NCI-H1417 treated with DMSO at 0.1 percent for 48 hours (cell line): Measurements from ENCODE around the gene FHIT.

Source experiments
- DNase-seq: peaks from one replicate; lab custom pipeline; 2025; lab: John Stamatoyannopoulos, UW

Gene FHIT

GRCh38 chr3:60160822-60161748, 1090.2 kb downstream of the FHIT start:
- no peak for DNase-seq

GRCh38 chr3:60160111-60160821, 1091.0 kb downstream of the FHIT start:
- no peak for DNase-seq

DNA sequence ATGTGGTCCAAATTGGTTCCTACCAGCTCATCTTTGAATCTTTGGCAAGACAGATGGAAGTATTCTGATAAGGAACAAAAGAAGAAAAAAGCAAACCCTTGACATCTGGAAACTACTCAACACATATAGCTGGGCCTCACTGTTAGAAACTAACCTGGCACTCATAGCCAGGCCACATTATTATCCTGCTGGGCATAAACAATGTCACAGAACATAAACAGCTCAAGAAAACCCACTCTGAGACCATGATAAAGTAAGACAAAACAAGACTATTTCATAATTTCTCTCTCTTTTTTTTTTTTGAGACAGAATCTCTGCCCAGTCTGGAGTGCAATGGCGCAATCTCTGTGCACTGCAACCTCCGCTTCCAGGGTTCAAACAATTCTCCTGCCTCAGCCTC, 1093.2 kb downstream of the FHIT start:
- DNase-seq: no peak

DNA sequence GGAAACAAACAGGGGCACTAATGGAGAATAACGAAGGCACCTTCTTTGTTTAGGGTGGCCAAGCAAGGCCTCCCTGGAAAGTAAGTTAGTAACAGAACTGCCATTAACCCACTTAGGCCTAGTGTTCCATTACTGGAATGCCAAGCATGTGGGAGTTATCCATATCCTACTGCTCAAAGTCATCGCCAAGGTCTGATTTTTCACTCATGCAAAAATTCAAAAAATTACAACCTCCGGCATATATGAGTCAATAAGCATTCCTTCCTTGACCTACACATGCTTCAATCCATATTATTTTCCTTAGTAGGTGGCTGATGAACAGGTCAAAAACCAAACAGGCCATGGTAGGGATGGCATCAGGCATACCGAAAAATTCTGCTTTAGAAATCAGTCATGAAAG, 1097.2 kb downstream of the FHIT start:
- DNase-seq: no peak

GRCh38 chr3:60153221-60153999, 1097.8 kb downstream of the FHIT start:
- DNase-seq: no peak

DNA sequence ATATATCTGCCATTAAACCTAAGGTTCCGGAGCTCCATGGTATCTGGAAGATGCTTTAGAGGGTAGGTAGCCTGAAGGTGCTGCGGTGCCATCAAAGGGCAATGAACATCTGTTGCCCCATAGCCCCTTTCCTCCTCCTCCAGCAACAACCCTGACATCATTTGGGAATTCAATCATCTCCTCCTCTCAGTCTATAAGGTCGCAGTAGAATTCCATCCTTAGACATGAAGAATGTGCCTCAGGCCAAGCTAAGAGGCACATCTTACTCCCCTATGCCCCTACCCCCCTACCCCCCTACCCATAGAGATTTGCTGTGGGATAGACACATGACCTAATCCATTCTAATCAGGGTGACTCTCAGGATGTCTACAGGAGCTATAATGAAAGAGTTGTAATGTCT, 1101.8 kb downstream of the FHIT start:
- DNase-seq: no peak

DNA sequence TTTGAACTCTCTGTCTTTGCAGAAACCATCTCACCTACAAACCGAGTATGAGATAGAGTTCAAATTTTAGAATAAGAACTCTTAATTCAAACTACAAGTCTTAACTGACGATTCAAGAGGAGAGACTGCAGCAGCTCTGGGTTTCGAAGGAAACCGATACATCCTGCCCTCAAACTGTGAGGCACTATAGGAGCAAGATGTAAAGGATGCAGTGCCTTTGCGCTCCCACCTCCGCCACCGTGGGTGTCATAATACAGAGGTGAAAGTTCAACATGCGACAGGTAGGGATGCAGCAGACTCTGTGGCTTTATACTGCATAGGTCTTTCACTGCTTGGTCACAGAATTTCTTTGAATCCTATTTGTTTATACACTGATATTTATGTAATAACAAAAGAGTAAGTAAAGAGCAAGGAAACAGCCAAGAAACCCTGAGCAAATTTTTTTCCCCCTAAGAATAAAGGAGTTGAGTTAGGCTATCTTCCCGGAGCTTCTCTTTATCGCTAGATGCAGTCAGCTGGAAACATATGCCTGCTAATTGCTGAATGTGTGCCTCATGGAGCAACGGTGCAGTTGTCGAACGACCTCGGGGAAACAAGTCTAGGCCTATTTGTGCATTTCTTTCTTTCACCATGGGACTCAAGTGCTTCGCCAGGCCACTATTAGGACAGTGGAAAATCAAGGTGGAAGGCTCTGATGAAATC, 1103.9 kb downstream of the FHIT start:
- no peak for DNase-seq

DNA sequence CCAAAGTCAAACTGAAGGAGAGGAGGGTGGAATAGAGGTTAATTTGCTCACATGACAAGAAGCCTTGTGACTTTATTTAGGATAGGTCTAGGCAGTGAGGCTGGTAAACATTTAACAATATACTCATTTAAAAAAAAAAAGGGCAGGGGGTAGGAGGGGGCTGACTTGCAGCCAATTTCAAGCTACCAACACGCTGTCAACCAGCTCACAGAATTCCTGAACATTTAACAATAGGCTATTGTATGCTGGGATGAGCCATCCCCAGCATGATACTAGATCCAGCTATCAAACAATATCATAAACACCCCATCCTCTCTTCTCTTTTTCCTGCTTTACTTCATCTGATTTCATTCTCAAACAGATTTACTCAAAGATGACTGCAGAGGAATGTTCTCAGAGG, 1105.1 kb downstream of the FHIT start:
- DNase-seq: no peak

GRCh38 chr3:60144071-60144470, 1107.2 kb downstream of the FHIT start:
- DNase-seq: no peak

DNA sequence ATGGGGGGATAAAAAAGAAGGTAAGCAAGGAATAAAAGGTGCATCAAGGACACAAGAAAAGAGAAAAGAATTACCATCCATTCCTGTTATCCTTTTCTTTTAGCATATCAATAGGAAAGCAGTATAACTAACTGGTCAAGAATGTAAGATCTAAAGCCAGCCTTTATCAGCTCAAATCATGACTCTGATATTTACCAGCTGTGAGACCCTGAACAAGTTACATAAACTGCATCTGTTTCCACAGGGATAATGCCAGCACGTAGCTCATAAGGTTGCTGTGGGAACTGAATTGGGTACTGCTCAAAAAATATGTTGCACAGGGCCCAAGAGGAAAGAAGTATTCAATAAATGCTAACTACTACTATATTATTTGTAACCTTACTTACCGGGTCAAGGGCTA, 1109.2 kb downstream of the FHIT start:
- DNase-seq: no peak

GRCh38 chr3:60140160-60140559, 1111.1 kb downstream of the FHIT start:
- DNase-seq: no peak

- DNase-seq: no peak
Observed at GRCh38 chr3:60136601-60137000, 1114.7 kb downstream of the FHIT start.

GRCh38 chr3:60135474-60135873, 1115.8 kb downstream of the FHIT start:
- no peak for DNase-seq

- no peak for DNase-seq
Observed at GRCh38 chr3:60133269-60134162, 1117.7 kb downstream of the FHIT start.

- no peak for DNase-seq
Observed at GRCh38 chr3:60131618-60132017, 1119.6 kb downstream of the FHIT start.

- no peak for DNase-seq
Observed at GRCh38 chr3:60126511-60127304, 1124.5 kb downstream of the FHIT start.

DNA sequence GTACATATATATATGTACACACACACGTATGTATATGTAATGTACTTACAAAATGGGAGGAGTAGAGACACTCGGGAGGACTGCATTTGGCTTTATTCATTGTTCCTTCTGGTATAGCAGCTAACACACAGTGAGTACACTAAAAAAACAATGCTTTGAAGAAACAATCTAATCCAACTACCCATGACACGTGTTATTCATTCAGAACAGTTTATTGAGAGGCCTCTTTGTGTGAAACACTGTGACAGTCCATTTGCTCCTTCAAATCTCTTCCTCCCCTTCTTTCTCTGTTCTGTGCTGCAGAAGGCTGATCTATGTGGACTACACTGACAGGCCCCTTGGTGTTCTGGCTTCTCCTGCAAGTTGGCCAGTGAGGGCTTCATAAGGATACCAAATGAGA, 1125.6 kb downstream of the FHIT start:
- no peak for DNase-seq

DNA sequence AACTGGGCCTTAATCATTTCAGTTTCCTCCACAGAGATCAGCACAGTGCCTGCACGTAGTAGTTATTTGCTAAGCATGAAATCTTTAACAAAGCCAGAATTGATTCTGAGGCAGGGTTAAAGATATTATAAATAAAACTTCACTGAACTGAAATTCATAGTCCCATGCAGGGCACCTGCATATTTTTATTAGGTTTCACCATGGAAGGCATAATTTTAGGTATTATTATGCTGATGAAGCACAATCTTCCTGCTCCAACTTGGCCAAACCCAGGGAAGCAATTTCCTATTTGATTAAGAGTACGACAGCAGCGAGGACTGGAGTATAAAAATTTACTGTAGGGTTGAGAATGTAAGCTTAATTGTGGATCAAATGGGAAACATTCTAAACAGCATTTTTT, 1131.0 kb downstream of the FHIT start:
- DNase-seq: no peak

- no peak for DNase-seq
Observed at GRCh38 chr3:60114191-60114590, 1137.1 kb downstream of the FHIT start.

GRCh38 chr3:60107275-60107674, 1144.0 kb downstream of the FHIT start:
- DNase-seq: no peak
